ENCODE measurements around the gene EFNA5. TPM values are rescaled to one million over a fixed set of nuclear protein-coding genes. Genes with fewer than 3 reads are reported as not detected.
"Not testable (repeated sequence)": the region's sequence is repeated elsewhere in the genome, so short reads cannot be mapped to it uniquely, and the experiment has no call there.

The EFNA5 gene
- polyA plus RNA-seq, 1 donor, result 6.1 TPM

- H3K27me3 ChIP-seq (ENCODE audit: control insufficient read depth, insufficient read depth, low read length); H3K9me3 ChIP-seq (ENCODE audit: control insufficient read depth, low read depth, low read length); H3K27ac ChIP-seq (ENCODE audit: low read length); H3K4me3 ChIP-seq (ENCODE audit: low read length); DNase-seq; H3K36me3 ChIP-seq (ENCODE audit: control insufficient read depth, insufficient read depth, low read length); H3K4me1 ChIP-seq (ENCODE audit: control insufficient read depth, insufficient read depth, low read length): not testable (repeated sequence)
- WGBS (ENCODE audit: insufficient coverage, low lambda C conversion rate), result no CpG with 5 or more reads among the region's 25 CpGs
Observed at GRCh38 chr5:107494129-107494528, 176.6 kb downstream of the EFNA5 start.

DNA sequence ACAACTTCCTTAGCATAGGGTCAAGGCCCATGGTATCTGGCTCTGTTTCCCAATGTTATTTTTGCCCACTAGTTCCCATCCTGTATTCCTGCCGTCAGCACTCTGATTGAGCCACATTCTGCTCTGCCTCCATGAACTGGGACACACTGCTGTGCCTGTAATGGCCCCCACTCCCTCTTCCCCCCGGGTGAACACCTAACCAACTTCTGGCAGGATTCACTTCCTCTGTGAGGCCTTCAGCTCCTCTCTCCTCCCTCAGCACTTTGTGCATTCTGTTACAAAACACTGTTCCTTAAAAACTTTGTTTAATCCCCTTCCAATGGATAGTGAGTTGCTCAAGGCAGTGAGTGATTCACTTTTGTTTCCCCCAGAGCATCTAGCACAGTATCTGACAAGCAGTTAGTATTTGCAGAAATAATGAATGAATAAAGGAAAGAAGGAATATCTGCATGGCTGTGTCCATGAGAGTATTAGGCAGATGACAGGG, 183.6 kb downstream of the EFNA5 start:
- Histone ChIP-seq H3K36me3 (ENCODE audit: control insufficient read depth, insufficient read depth, low read length) (no peaks in the 10 kb centered on the region), H3K9me3 (ENCODE audit: control insufficient read depth, low read depth, low read length) (no peaks in the 10 kb centered on the region), H3K4me1 (ENCODE audit: control insufficient read depth, insufficient read depth, low read length) (no peaks in the 10 kb centered on the region), H3K27me3 (ENCODE audit: control insufficient read depth, insufficient read depth, low read length) (no peaks in the 10 kb centered on the region), H3K4me3 (ENCODE audit: low read length) (no peak overlapping the region), H3K27ac (ENCODE audit: low read length) (no peak overlapping the region)
- DNase-seq, result no peak
- no CpG with 5 or more reads among the region's 2 CpGs for WGBS (ENCODE audit: insufficient coverage, low lambda C conversion rate)

- Histone ChIP-seq H3K9me3 (ENCODE audit: control insufficient read depth, low read depth, low read length) (no peaks in the 10 kb centered on the region), H3K4me3 (ENCODE audit: low read length) (no peak overlapping the region), H3K27ac (ENCODE audit: low read length) (no peak overlapping the region), H3K27me3 (ENCODE audit: control insufficient read depth, insufficient read depth, low read length) (no peaks in the 10 kb centered on the region), H3K36me3 (ENCODE audit: control insufficient read depth, insufficient read depth, low read length) (no peaks in the 10 kb centered on the region), H3K4me1 (ENCODE audit: control insufficient read depth, insufficient read depth, low read length) (no peaks in the 10 kb centered on the region)
- no peak for DNase-seq
- no CpG with 5 or more reads among the region's 2 CpGs for WGBS (ENCODE audit: insufficient coverage, low lambda C conversion rate)
Observed at GRCh38 chr5:107486489-107486888, 184.2 kb downstream of the EFNA5 start.

DNA sequence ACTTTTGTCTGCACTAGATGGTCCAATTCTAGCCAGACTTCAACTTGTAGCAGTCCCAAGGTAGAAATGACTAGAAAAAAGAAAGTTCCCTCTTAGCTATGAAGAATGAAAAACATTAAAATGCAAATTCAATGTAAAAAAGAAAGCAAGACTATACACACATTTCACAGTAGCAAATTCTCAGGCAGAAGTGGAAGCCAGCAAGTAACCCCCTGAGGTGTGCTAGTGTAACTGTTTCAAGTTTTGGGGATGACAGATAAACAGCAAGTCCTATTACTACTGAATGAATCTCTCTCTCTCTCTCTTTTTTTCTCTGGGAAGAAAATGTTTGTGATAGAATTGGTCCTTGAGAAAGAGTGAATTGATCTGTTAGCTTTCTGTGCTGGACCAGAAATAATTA, 185.6 kb downstream of the EFNA5 start:
- no peaks in the 10 kb centered on the region for H3K36me3 ChIP-seq (ENCODE audit: control insufficient read depth, insufficient read depth, low read length)
- no peak for DNase-seq
- no peaks in the 10 kb centered on the region for H3K27me3 ChIP-seq (ENCODE audit: control insufficient read depth, insufficient read depth, low read length)

GRCh38 chr5:107484281-107484680, 186.5 kb downstream of the EFNA5 start:
- no peaks in the 10 kb centered on the region for H3K9me3 ChIP-seq (ENCODE audit: control insufficient read depth, low read depth, low read length)
- H3K27me3 ChIP-seq (ENCODE audit: control insufficient read depth, insufficient read depth, low read length), result no peaks in the 10 kb centered on the region
- H3K4me1 ChIP-seq (ENCODE audit: control insufficient read depth, insufficient read depth, low read length), result no peaks in the 10 kb centered on the region
- no peaks in the 10 kb centered on the region for H3K36me3 ChIP-seq (ENCODE audit: control insufficient read depth, insufficient read depth, low read length)
- WGBS (ENCODE audit: insufficient coverage, low lambda C conversion rate), result 71% methylated on average over 1 of the region's 4 CpGs
- H3K27ac ChIP-seq (ENCODE audit: low read length), result no peak overlapping the region
- DNase-seq, result no peak
- no peak overlapping the region for H3K4me3 ChIP-seq (ENCODE audit: low read length)

More for the DNA sequence above, 185.6 kb downstream of the EFNA5 start:
- Histone ChIP-seq H3K4me3 (ENCODE audit: low read length) (no peak overlapping the region), H3K4me1 (ENCODE audit: control insufficient read depth, insufficient read depth, low read length) (no peaks in the 10 kb centered on the region), H3K9me3 (ENCODE audit: control insufficient read depth, low read depth, low read length) (no peaks in the 10 kb centered on the region), H3K27ac (ENCODE audit: low read length) (no peak overlapping the region)

DNA sequence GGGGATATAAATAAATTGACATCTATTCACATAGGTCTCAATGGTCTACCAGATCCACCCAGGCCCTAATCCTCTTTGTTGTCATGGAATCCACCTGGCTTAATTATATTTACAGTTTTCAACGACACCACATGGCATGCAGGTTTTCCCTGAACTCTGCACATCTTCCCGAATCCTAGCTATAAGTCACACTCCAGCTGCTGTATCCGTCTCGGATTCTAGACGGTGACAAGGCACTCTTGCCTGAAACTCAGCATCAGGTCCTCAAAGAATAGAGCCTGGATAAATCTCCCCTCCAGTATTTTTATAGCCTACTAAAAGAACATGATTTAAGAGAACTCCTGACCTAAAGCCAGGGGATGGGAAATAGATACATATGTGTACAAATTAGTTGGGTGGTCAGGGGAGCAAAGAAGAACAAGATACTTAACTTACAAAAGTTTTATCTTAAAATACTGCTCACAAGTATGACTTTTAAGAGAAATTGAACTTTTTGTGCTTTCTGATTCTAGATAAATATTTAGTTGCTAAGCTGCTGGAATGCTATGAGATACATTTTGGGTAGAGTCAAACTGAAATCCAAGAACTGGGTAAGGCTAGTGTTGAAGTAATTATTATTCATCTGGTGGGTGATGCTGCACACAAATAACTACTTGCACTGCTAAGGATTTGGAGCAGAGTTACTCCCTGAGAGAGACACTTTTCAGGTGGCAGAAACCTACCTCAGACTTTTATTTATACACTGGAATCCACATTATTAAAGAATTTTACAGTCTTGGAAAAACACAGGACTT, 187.3 kb downstream of the EFNA5 start:
- no peak overlapping the region for H3K4me3 ChIP-seq (ENCODE audit: low read length)
- H3K36me3 ChIP-seq (ENCODE audit: control insufficient read depth, insufficient read depth, low read length), result no peaks in the 10 kb centered on the region
- H3K4me1 ChIP-seq (ENCODE audit: control insufficient read depth, insufficient read depth, low read length), result peaks cover 1% of the 10 kb centered on the region
- 80% methylated on average over 1 of the region's 5 CpGs for WGBS (ENCODE audit: insufficient coverage, low lambda C conversion rate)
- no peaks in the 10 kb centered on the region for H3K9me3 ChIP-seq (ENCODE audit: control insufficient read depth, low read depth, low read length)
- H3K27me3 ChIP-seq (ENCODE audit: control insufficient read depth, insufficient read depth, low read length), result no peaks in the 10 kb centered on the region
- H3K27ac ChIP-seq (ENCODE audit: low read length), result no peak overlapping the region
- peak in 1 of 2 donors; percentile 27 for DNase-seq

DNA sequence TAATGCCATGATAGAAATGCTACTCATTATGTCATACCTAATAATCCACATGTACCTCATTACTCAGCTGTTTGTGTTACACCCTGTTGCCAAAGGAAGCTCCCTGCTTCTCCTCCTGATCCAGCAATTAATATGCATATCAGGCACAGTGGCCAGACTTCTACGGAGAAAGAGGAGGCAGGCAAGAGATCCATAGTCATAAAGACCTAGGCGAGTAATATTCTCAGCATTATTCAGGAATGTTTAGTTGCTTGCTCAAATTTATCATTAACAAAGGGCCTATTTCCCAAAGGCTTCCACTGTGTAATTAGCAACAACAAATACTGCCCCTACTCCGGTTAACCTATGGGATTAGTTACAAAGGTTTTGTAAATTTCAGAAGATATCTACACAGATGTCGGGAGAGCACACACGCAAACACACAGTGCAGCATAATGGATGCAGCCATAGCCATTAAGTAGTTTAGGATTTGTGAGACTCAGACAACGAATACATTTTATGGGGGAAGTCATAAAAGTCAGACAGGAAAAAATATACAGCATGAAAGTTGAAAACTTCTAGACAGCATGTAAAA, 192.6 kb downstream of the EFNA5 start:
- H3K36me3 ChIP-seq (ENCODE audit: control insufficient read depth, insufficient read depth, low read length), result no peaks in the 10 kb centered on the region
- DNase-seq, result peak in 1 of 2 donors; percentile 32
- H3K9me3 ChIP-seq (ENCODE audit: control insufficient read depth, low read depth, low read length), result no peaks in the 10 kb centered on the region
- H3K27me3 ChIP-seq (ENCODE audit: control insufficient read depth, insufficient read depth, low read length), result no peaks in the 10 kb centered on the region
- peaks cover 18% of the 10 kb centered on the region for H3K4me1 ChIP-seq (ENCODE audit: control insufficient read depth, insufficient read depth, low read length)
- no peak overlapping the region for H3K27ac ChIP-seq (ENCODE audit: low read length)
- 100% methylated on average over 1 of the region's 6 CpGs for WGBS (ENCODE audit: insufficient coverage, low lambda C conversion rate)
- H3K4me3 ChIP-seq (ENCODE audit: low read length), result no peak overlapping the region

GRCh38 chr5:107477492-107477891, 193.2 kb downstream of the EFNA5 start:
- Histone ChIP-seq H3K27ac (ENCODE audit: low read length) (no peak overlapping the region), H3K27me3 (ENCODE audit: control insufficient read depth, insufficient read depth, low read length) (no peaks in the 10 kb centered on the region), H3K4me3 (ENCODE audit: low read length) (no peak overlapping the region), H3K9me3 (ENCODE audit: control insufficient read depth, low read depth, low read length) (no peaks in the 10 kb centered on the region), H3K4me1 (ENCODE audit: control insufficient read depth, insufficient read depth, low read length) (peaks cover 18% of the 10 kb centered on the region), H3K36me3 (ENCODE audit: control insufficient read depth, insufficient read depth, low read length) (no peaks in the 10 kb centered on the region)
- DNase-seq, result peak in 1 of 2 donors; percentile 20

- peaks cover 18% of the 10 kb centered on the region for H3K4me1 ChIP-seq (ENCODE audit: control insufficient read depth, insufficient read depth, low read length)
- no peaks in the 10 kb centered on the region for H3K27me3 ChIP-seq (ENCODE audit: control insufficient read depth, insufficient read depth, low read length)
- no peaks in the 10 kb centered on the region for H3K9me3 ChIP-seq (ENCODE audit: control insufficient read depth, low read depth, low read length)
- H3K27ac ChIP-seq (ENCODE audit: low read length), result no peak overlapping the region
- WGBS (ENCODE audit: insufficient coverage, low lambda C conversion rate), result no CpG with 5 or more reads among the region's 1 CpG
- DNase-seq, result peak in 1 of 2 donors; percentile 51
- H3K36me3 ChIP-seq (ENCODE audit: control insufficient read depth, insufficient read depth, low read length), result no peaks in the 10 kb centered on the region
- no peak overlapping the region for H3K4me3 ChIP-seq (ENCODE audit: low read length)
Observed at GRCh38 chr5:107476783-107477182, 194.0 kb downstream of the EFNA5 start.

- peak; percentile 39 to 75 for DNase-seq
- 31% methylated on average over 2 of the region's 4 CpGs for WGBS (ENCODE audit: insufficient coverage, low lambda C conversion rate)
- no peak overlapping the region for H3K4me3 ChIP-seq (ENCODE audit: low read length)
- no peaks in the 10 kb centered on the region for H3K9me3 ChIP-seq (ENCODE audit: control insufficient read depth, low read depth, low read length)
- H3K36me3 ChIP-seq (ENCODE audit: control insufficient read depth, insufficient read depth, low read length), result no peaks in the 10 kb centered on the region
- H3K27me3 ChIP-seq (ENCODE audit: control insufficient read depth, insufficient read depth, low read length), result no peaks in the 10 kb centered on the region
- peaks cover 18% of the 10 kb centered on the region for H3K4me1 ChIP-seq (ENCODE audit: control insufficient read depth, insufficient read depth, low read length)
- H3K27ac ChIP-seq (ENCODE audit: low read length), result peak overlapping the region; percentile 2
Observed at GRCh38 chr5:107474716-107475489, 195.8 kb downstream of the EFNA5 start.
